ENCODE results near the gene UCKL1. TPM values are rescaled to one million over a fixed set of nuclear protein-coding genes. Genes with fewer than 3 reads are reported as not detected.

Gene UCKL1
- total RNA-seq, 1 donor from 2014 or later = 16.2 TPM

DNA sequence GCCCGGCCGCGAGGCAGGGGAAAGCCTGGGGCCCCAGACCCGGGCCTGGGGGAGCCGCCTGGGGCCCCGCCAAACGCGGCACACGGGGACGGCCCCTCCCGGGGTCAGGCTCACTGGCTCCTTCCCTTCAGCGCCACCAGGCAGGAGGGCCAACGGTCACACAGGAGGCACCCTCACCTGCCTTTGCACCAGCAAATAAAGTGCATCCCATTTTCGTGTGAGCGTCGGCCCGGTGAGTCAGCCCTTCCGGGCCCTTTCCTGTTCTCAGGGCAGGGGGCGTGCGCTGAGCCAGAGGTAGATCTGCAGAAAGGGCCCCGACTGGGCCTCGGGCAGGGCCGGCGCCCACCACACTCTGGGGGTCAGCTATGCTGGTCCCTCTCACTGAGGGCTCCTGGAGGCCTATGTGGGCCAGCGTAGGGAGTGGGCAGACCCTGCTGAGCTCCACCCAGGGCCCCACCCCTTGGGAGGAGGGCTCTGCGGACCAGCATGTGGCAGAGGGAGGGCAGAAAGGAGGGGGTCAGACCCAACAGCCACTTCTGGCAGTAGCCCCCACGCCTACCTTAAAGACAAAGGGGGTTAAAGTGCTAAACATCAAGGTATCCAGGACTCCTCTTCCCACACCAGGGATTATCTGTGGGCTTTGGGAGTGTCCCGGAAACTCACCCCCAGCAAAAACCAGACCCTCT is 931 bp upstream of the UCKL1 start:
- no peak for DNase-seq (ENCODE audit: low read depth)
- peak overlapping the region; percentile 64 for H3K4me3 ChIP-seq (ENCODE audit: low read depth, low read length)
- no peak for TF ChIP-seq CTCF (conservative IDR thresholded peaks at IDR 0.05; ENCODE audit: low read depth, low read length)

DNA sequence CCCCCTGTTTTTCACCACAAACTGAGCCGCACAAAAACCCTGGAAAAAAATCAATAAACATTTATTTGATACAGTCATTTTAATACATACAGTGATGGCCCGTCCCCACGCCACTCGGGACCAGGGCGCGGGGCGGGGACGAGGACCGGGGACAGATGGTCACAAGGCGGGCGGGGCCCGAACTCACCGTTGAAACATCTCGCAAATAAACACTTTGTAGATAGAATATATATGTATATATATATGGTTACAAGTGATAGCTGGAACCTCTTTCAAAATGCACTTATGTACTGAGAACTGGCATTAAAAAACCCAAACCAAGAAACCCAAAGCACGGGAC is 418 bp upstream of the UCKL1 start:
- TF ChIP-seq CTCF (conservative IDR thresholded peaks at IDR 0.05; ENCODE audit: low read depth, low read length) = no peak
- peak overlapping the region; percentile 64 for H3K4me3 ChIP-seq (ENCODE audit: low read depth, low read length)
- DNase-seq (ENCODE audit: low read depth) = no peak

- peak; percentile 37 for TF ChIP-seq CTCF (conservative IDR thresholded peaks at IDR 0.05; ENCODE audit: low read depth, low read length)
- H3K4me3 ChIP-seq (ENCODE audit: low read depth, low read length) = peak overlapping the region; percentile 97
- no peak for DNase-seq (ENCODE audit: low read depth)
These were observed 862 bp downstream of the UCKL1 start for GRCh38 chr20:63955281-63955826.

DNA sequence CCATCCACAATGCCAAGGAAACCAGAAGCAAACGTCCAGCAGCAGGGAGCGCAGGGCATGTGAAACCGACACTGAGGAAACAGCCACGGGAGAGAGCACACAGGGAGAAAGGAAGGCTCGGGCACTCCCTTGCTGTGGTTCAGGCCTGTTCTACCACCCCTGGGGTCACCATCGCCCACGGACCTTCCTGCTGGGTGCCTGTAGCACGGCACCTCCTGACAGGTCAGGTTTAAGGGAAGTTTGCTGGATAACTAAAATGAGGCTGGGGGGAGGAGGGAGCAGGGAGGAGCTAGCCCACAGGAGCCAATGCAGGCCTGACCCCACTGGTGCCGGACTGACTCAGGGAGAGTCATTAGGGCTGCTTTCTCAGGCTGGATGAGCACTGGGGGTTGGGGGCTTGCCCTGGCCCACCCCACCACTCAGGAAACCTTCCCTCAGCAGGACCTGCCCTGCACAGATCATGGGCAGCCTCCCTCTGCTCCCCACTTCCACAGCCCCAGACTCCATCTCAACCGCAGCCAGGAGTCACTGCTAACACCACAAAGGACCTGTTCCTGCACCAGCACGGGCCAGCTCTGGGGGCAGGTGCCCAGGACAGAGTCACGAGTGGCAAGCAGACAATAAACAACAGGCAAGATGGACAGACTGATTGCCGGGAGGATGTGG is 2.3 kb downstream of the UCKL1 start:
- TF ChIP-seq CTCF (conservative IDR thresholded peaks at IDR 0.05; ENCODE audit: low read depth, low read length) = no peak
- H3K4me3 ChIP-seq (ENCODE audit: low read depth, low read length) = peak overlapping the region; percentile 97
- no peak for DNase-seq (ENCODE audit: low read depth)

DNA sequence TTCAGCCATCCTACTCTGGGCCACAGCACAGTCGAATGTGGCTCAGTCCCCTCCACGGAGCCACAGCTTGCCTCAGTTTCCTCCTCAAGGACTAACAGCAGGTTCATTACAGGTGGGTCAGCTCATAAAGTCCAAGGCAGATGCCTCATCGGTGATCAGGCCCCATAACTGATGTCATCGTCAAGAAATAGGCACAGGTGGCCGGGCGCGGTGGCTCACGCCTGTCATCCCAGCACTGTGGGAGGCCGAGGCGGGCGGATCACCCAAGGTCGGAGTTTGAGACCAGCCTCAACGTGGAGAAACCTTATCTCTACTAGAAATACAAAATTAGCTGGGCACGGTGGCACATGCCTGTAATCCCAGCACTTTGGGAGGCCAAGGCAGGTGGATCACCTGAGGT is 3.4 kb downstream of the UCKL1 start:
- no peak for TF ChIP-seq CTCF (conservative IDR thresholded peaks at IDR 0.05; ENCODE audit: low read depth, low read length)
- H3K4me3 ChIP-seq (ENCODE audit: low read depth, low read length) = no peak overlapping the region
- no peak for DNase-seq (ENCODE audit: low read depth)

DNA sequence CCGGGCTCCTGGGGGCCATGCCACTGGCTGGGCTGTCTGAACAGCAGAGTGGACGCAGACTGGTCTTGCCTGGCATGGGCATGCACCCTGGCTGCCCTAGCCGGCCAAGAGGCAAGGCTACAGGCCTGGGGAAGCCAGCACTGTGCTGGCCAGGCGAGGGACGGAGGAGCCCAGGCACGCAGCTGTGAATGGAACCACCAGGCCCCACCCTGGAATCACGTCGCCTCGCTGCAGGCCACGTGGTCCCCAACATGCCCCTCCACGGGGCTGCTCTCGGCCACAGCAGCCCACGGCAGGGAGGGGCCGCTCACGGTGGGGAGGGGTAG is 4.0 kb downstream of the UCKL1 start:
- no peak for DNase-seq (ENCODE audit: low read depth)
- no peak overlapping the region for H3K4me3 ChIP-seq (ENCODE audit: low read depth, low read length)
- no peak for TF ChIP-seq CTCF (conservative IDR thresholded peaks at IDR 0.05; ENCODE audit: low read depth, low read length)
